SK-N-SH (cell line): ENCODE results near the gene OLFM1. TPM values are rescaled to one million over a fixed set of nuclear protein-coding genes. Genes with fewer than 3 reads are reported as not detected.

ENCODE experiments used
- CTCF ChIA-PET: fragments of 300-600, 350-600 bp; formaldehyde crosslinking; extraction: SDS; loops from one replicate; lab custom pipeline; 2021; lab: Yijun Ruan, JAX
- POLR2A ChIA-PET: fragments of 350-600 bp; sonication (Branson Sonifier 250); formaldehyde crosslinking; extraction: SDS; loops from one replicate; lab custom pipeline; 2020; ENCODE audit warnings: antibody characterized with exemption, inconsistent platforms; lab: Yijun Ruan, JAX
- DNase-seq: peaks from one replicate; pipeline ENCODE4 v3.0.0; 2012
- H2AFZ ChIP-seq: fragments of 200-600 bp; sonication (generic); 2 replicates; pipeline ENCODE4 v1.8.1; 2016; ENCODE audit warnings: antibody characterized with exemption, mild to moderate bottlenecking, low read depth
- H3F3A ChIP-seq: fragments of 200-600 bp; sonication (generic); replicated peaks from 2 replicates; pipeline ENCODE3; 2016; ENCODE audit warnings: antibody characterized with exemption, mild to moderate bottlenecking; ENCODE audit not compliant: insufficient read depth
- H3K27ac ChIP-seq, 2 experiments: fragments of 200-500 bp in 1 of 2; fragments of 200-600 bp in 1 of 2; sonication (Bioruptor generic) in 1 of 2; sonication (generic), shearing (Covaris generic) in 1 of 2; 2 replicates each; pipeline versions ENCODE4 v1.5.1 to v1.6.1; 2014 to 2016; ENCODE audit warnings: low read depth in 2 of 2, inconsistent platforms in 1 of 2, low read length in 1 of 2, mild to moderate bottlenecking in 1 of 2, mixed read lengths in 1 of 2
- H3K27me3 ChIP-seq: fragments of 200-600 bp; sonication (generic), shearing (Covaris generic); 2 replicates; pipeline ENCODE4 v1.6.1; 2016; ENCODE audit warnings: mixed run types; ENCODE audit not compliant: insufficient read depth
- H3K36me3 ChIP-seq, 2 experiments: fragments of 200-500 bp in 1 of 2; fragments of 200-600 bp in 1 of 2; sonication (Bioruptor generic) in 1 of 2; sonication (generic) in 1 of 2; replicated peaks in 1 of 2; 2 replicates each; pipeline versions ENCODE3 to v1.5.1; 2014 to 2016; ENCODE audit warnings: low read length in 1 of 2, mild to moderate bottlenecking in 1 of 2; ENCODE audit not compliant: insufficient read depth in 2 of 2, control insufficient read depth in 1 of 2
- H3K4me1 ChIP-seq, 2 experiments: fragments of 200-500 bp in 1 of 2; fragments of 200-600 bp in 1 of 2; sonication (Bioruptor generic) in 1 of 2; sonication (generic), shearing (Covaris generic) in 1 of 2; 2 replicates each; pipeline versions ENCODE4 v1.5.1 to v1.6.1; 2014 to 2016; ENCODE audit warnings: low read depth in 1 of 2, low read length in 1 of 2, mixed run types in 1 of 2; ENCODE audit not compliant: insufficient read depth in 2 of 2, control insufficient read depth in 1 of 2
- H3K4me2 ChIP-seq: fragments of 200-600 bp; sonication (generic), shearing (Covaris generic); 2 replicates; pipeline ENCODE4 v1.6.1; 2017; ENCODE audit warnings: mixed run types
- H3K4me3 ChIP-seq, 2 experiments: fragments of 200-500 bp in 1 of 2; fragments of 200-600 bp in 1 of 2; sonication (Bioruptor generic) in 1 of 2; sonication (generic), shearing (Covaris generic) in 1 of 2; 2 replicates each; pipeline versions ENCODE4 v1.5.1 to v1.8.1; 2014 to 2016; ENCODE audit warnings: low read depth in 2 of 2, inconsistent platforms in 1 of 2, low read length in 1 of 2, mild to moderate bottlenecking in 1 of 2, mixed read lengths in 1 of 2, moderate library complexity in 1 of 2
- H3K79me2 ChIP-seq: fragments of 200-600 bp; sonication (generic); 2 replicates; pipeline ENCODE4 v1.8.1; 2017; ENCODE audit warnings: mild to moderate bottlenecking; ENCODE audit not compliant: insufficient read depth
- H3K9ac ChIP-seq: fragments of 200-600 bp; sonication (generic); 2 replicates; pipeline ENCODE4 v1.6.1; 2017; ENCODE audit warnings: mixed run types
- H3K9me2 ChIP-seq: fragments of 200-600 bp; sonication (generic); 2 replicates; pipeline ENCODE4 v1.6.1; 2017; ENCODE audit warnings: mixed run types
- H3K9me3 ChIP-seq: fragments of 200-600 bp; sonication (generic); 2 replicates; pipeline ENCODE4 v1.6.1; 2017; ENCODE audit warnings: mixed run types, mild to moderate bottlenecking, moderate library complexity
- H4K20me1 ChIP-seq: fragments of 200-600 bp; sonication (generic); 2 replicates; pipeline ENCODE4 v1.6.1; 2017; ENCODE audit warnings: mild to moderate bottlenecking, mixed run types; ENCODE audit not compliant: insufficient read depth
- EP300 ChIP-seq, 2 experiments: IDR thresholded peaks; 2 replicates each; pipeline versions ENCODE4 v1.4.0 to v1.6.1; 2012; ENCODE audit warnings: borderline replicate concordance in 1 of 2, low read depth in 1 of 2, low read length in 1 of 2
- EZH2phosphoT487 ChIP-seq: fragments of 200-600 bp; sonication (generic); IDR thresholded peaks from 2 replicates; pipeline ENCODE4 v1.6.1; 2017; ENCODE audit warnings: low read depth, mixed run types, mild to moderate bottlenecking, antibody characterized with exemption, moderate library complexity, borderline replicate concordance
- FOSL2 ChIP-seq: IDR thresholded peaks from 2 replicates; pipeline ENCODE4 v1.4.0; 2012; ENCODE audit warnings: low read depth, mild to moderate bottlenecking, moderate library complexity, borderline replicate concordance
- GABPA ChIP-seq: IDR thresholded peaks from 2 replicates; pipeline ENCODE4 v1.4.0; 2012; ENCODE audit warnings: low read depth, mild to moderate bottlenecking
- GATA2 ChIP-seq: sonication (generic); formaldehyde crosslinking; IDR thresholded peaks from 2 replicates; pipeline ENCODE4 v1.5.0; 2020; ENCODE audit warnings: mild to moderate bottlenecking, missing genetic modification reagents
- NRF1 ChIP-seq: IDR thresholded peaks from 2 replicates; pipeline ENCODE4 v1.6.1; 2012; ENCODE audit warnings: low read depth, mild to moderate bottlenecking, low read length
- POLR2AphosphoS5 ChIP-seq: IDR thresholded peaks from 2 replicates; pipeline ENCODE4 v1.6.1; 2012; ENCODE audit warnings: low read depth, low read length
- RCOR1 ChIP-seq: fragments of 150-350 bp; IDR thresholded peaks from 2 replicates; pipeline ENCODE4 v1.6.1; 2017; ENCODE audit warnings: antibody characterized with exemption, low read length
- SIN3A ChIP-seq: IDR thresholded peaks from 2 replicates; pipeline ENCODE4 v1.6.1; 2012; ENCODE audit warnings: low read depth, mild to moderate bottlenecking, low read length, moderate library complexity, borderline replicate concordance
- SMC3 ChIP-seq: IDR thresholded peaks from 2 replicates; pipeline ENCODE4 v1.6.1; 2012; ENCODE audit warnings: low read depth, low read length, improper control_type of control experiment
- TAF1 ChIP-seq: IDR thresholded peaks from 2 replicates; pipeline ENCODE4 v1.6.1; 2012; ENCODE audit warnings: low read depth, mild to moderate bottlenecking, low read length, moderate library complexity, borderline replicate concordance
- TEAD4 ChIP-seq: IDR thresholded peaks from 2 replicates; pipeline ENCODE4 v1.4.0; 2012; ENCODE audit warnings: mild to moderate bottlenecking, borderline replicate concordance; ENCODE audit not compliant: insufficient read depth
- USF1 ChIP-seq: IDR thresholded peaks from 2 replicates; pipeline ENCODE4 v1.4.0; 2012; ENCODE audit warnings: low read depth, borderline replicate concordance
- WGBS: methylation state at CpG from one replicate; pipeline ENCODE4 v1.1.6; 2017; ENCODE audit warnings: low lambda C conversion rate; 5-methylcytosine and 5-hydroxymethylcytosine counted together
- polyA plus RNA-seq, 3 experiments: library from polyadenylated mRNA; depleted of rRNA; stranded (reverse); fragments of >200 nt; gene quantifications; 2 replicates each; pipeline ENCODE4 v1.2.3, GENCODE V29; 2012
- TF ChIP-seq, protein P1 (sequence below): fragments of 200-600 bp; sonication (generic); IDR thresholded peaks from 2 replicates; pipeline ENCODE4 v1.6.1; 2017; ENCODE audit warnings: antibody characterized with exemption, mild to moderate bottlenecking, moderate library complexity

Gene OLFM1
- polyA plus RNA-seq, 1 of the 3 experiments (the other 2 are of a cell fraction), result 15.9 TPM

GRCh38 chr9:135091545-135091944 is 4.1 kb downstream of the OLFM1 start:
- Histone ChIP-seq H3K4me2 (no peak overlapping the region), H3K4me1 (peaks cover 0 to 19% of the 10 kb centered on the region in 2 experiments; a peak in 2 of 4 replicates), H3K79me2 (no peaks in the 10 kb centered on the region), H3K9ac (no peak overlapping the region), H3K36me3 (no peaks in the 10 kb centered on the region), H3K4me3 (no peak overlapping the region), H2AFZ (no peak overlapping the region), H3K9me2 (no peaks in the 10 kb centered on the region), H4K20me1 (0 out of 2 replicates have a peak, but pooled peaks cover 5% of the 10 kb centered on the region), H3F3A (no peaks in the 10 kb centered on the region), H3K27ac (no peak overlapping the region), H3K9me3 (no peaks in the 10 kb centered on the region), H3K27me3 (no peaks in the 10 kb centered on the region)
- TF ChIP-seq EP300 (IDR thresholded peaks at IDR 0.05; ENCODE audit: borderline replicate concordance in 1 of 2, low read depth in 1 of 2, low read length in 1 of 2) (no peak), EZH2phosphoT487 (no peak), RCOR1 (no peak)
- TF ChIP-seq, protein P1, sequence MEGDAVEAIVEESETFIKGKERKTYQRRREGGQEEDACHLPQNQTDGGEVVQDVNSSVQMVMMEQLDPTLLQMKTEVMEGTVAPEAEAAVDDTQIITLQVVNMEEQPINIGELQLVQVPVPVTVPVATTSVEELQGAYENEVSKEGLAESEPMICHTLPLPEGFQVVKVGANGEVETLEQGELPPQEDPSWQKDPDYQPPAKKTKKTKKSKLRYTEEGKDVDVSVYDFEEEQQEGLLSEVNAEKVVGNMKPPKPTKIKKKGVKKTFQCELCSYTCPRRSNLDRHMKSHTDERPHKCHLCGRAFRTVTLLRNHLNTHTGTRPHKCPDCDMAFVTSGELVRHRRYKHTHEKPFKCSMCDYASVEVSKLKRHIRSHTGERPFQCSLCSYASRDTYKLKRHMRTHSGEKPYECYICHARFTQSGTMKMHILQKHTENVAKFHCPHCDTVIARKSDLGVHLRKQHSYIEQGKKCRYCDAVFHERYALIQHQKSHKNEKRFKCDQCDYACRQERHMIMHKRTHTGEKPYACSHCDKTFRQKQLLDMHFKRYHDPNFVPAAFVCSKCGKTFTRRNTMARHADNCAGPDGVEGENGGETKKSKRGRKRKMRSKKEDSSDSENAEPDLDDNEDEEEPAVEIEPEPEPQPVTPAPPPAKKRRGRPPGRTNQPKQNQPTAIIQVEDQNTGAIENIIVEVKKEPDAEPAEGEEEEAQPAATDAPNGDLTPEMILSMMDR, result no peak
- ChIA-PET POLR2A (no interaction called here), CTCF (interaction anchor here (0.6 to 3.9 kb wide), 2 partner anchors 321 to 690 kb away, joined by 3 to 25 read pairs; no protein-coding TSS in a partner anchor)
- 60% methylated on average over 1 of the region's 1 CpG for WGBS
- DNase-seq, result no peak

DNA sequence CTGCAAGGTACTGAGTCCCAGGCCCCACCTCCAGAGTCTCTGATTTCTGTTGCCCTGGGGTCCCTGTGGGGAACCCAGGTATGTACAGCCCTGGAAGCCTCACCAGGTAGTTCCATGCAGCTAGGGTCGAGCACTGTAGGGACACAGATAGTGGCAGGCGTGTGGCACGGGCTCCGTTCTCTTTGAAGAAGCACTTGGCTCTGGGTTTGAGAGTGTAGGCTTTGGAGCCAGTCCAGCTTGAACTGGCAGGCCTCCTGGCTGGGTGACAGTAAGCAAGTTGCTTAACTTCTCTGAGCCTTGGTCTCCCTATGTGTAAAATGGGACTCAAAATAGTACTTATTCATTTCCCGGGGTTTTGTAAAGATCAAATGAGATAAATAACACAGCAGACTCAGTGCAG is 5.6 kb downstream of the OLFM1 start:
- Histone ChIP-seq H3K4me3 (no peak overlapping the region), H3K9me3 (no peaks in the 10 kb centered on the region), H4K20me1 (0 out of 2 replicates have a peak, but pooled peaks cover 5% of the 10 kb centered on the region), H3K27me3 (no peaks in the 10 kb centered on the region), H3K4me1 (peaks cover 0 to 18% of the 10 kb centered on the region in 2 experiments; a peak in 2 of 4 replicates), H3K9me2 (no peaks in the 10 kb centered on the region), H3F3A (no peaks in the 10 kb centered on the region), H3K79me2 (no peaks in the 10 kb centered on the region), H3K27ac (no peak overlapping the region), H3K9ac (no peak overlapping the region), H3K36me3 (no peaks in the 10 kb centered on the region), H2AFZ (no peak overlapping the region), H3K4me2 (no peak overlapping the region)
- 20% methylated on average over 1 of the region's 5 CpGs for WGBS
- ChIA-PET CTCF (interaction anchor here (1.5 to 3.9 kb wide), 2 partner anchors 91 to 320 kb away, joined by 7 to 25 read pairs; no protein-coding TSS in a partner anchor), POLR2A (no interaction called here)
- TF ChIP-seq GATA2 (no peak), USF1 (no peak), SIN3A (no peak), SMC3 (no peak), TEAD4 (no peak), GABPA (no peak), FOSL2 (no peak), TAF1 (no peak), POLR2AphosphoS5 (no peak), NRF1 (no peak), EZH2phosphoT487 (no peak)
- DNase-seq, result no peak
